Thoracic aorta endothelial cell (primary cell): Measurements from ENCODE around the gene STX5. TPM values are rescaled to one million over a fixed set of nuclear protein-coding genes. Genes with fewer than 3 reads are reported as not detected.

Experiments
- small RNA-seq: library from RNA; depleted of rRNA; stranded (forward); fragments of <200 nt; gene quantifications from one replicate; pipeline ENCODE3, GENCODE V24; 2012
- total RNA-seq: library from RNA; depleted of rRNA; stranded (reverse); fragments of >200 nt; gene quantifications from 2 replicates; pipeline ENCODE4 v1.2.3, GENCODE V29; 2012

Gene STX5
- 28.1 TPM in 2 replicates for total RNA-seq

GRCh38 chr11:62831520-62832335 lies at the start of gene STX5:
Gene STX5, minus strand, starts transcription at chr11:62832051. Its CDS starts 808 bp downstream, at chr11:62831243.

DNA sequence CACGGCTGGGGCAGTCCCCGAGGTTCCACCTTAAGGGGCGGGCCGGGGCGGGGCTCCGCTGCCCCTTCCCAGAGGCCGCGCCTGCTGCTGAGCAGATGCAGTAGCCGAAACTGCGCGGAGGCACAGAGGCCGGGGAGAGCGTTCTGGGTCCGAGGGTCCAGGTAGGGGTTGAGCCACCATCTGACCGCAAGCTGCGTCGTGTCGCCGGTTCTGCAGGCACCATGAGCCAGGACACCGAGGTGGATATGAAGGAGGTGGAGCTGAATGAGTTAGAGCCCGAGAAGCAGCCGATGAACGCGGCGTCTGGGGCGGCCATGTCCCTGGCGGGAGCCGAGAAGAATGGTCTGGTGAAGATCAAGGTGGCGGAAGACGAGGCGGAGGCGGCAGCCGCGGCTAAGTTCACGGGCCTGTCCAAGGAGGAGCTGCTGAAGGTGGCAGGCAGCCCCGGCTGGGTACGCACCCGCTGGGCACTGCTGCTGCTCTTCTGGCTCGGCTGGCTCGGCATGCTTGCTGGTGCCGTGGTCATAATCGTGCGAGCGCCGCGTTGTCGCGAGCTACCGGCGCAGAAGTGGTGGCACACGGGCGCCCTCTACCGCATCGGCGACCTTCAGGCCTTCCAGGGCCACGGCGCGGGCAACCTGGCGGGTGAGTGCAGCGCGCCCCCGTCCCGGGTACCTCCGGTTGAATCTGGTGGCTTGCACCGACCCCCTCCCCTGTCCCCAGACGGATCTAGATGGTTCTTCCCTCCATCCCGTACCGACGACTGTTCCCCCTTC lies 49.1 kb upstream of the STX5 start, which contains the start of gene SLC3A2:
Gene SLC3A2 (plus strand): TSS at position 94 of the 776 bp plus-strand sequence. CDS start 128 bp downstream, at position 222.

GRCh38 chr11:62839050-62839945 lies 7.4 kb upstream of the STX5 start, which contains the start of gene WDR74:
Gene WDR74, minus strand, starts transcription at chr11:62839590. Its CDS starts 20 bp downstream, at chr11:62839570.

DNA sequence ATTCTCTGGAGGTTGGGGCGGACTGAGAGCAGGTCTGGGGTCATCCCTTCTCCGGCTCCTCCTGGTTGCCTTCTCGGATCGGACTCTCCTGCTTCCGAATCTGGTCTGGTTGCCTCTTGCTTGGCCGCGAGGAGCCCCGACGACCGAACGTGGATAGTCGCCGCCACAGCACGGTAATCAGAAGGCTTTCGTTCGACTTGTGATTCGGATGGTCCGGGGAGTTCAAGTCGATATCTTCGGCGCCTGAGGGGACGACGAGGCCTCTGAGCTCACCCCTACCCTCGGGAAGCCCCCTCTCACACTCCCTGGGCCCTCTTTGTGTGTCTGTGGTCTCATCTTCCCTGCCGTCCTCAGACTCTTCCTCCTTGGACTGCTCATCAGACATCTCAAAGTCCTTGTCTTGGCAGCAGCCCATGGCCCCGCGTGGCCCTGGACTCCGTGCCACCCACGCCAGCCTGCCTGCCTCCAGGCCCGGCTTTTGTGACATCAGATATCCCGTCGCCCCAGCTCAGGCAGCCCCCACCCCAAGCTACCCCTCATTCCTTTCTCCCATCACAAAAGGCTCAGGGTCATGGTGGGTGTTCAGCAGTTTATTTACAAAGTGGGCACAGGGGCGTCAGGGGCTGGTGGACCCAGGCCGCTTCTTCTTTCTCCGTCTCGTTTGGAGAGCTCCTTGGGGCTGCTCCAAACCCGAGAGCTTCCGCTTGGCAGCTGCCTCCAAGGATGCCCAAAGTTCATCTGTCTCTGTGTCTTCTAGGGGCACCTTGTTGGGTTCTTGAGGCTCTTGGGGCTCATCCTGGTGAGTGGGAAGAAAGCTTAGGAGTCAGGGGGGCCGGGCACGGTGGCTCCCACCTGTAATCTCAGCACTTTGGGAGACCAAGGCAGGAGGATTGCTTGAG lies 734 bp upstream of the STX5 start, which contains the start of gene TEX54:
Gene TEX54 (minus strand): TSS at position 506 of the 899 bp plus-strand sequence.

GRCh38 chr11:62805076-62805892 lies 26.6 kb downstream of the STX5 start, which contains the start of gene NXF1:
Gene NXF1, minus strand, starts transcription at chr11:62805440. Its CDS starts 84 bp downstream, at chr11:62805356.

DNA sequence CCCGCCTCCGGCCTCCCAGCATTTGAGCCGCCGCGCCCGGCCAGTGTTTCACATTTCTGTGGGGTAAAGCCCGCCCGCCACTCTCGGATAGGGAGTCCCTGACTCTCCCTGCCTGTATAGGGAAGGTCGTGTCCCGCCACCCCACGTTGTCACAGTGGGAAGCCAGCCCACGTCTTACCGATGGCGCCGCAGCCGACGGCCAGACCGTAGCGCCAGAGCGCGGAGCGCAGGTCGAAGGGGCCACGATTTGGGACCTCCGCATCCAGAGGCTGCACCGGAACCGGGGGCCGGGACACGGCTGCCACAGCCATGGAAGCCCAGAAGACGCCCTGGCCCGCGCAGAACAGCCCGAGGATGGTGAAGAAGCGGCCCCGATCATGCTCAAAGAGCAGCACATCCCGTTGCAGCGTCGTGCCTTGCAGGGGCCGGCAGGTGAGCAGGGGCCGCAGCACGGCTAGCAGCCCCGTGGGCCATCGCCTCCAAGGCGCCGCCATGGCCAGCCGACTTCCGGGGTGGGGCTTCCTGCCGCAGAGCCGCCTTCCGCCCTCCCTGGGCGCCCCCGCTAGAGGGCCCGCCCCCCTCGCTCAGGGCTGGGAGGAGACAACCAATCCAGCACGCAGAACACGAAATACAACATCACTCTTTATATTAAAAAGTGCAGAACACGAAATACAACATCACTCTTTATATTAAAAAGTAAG lies 40.2 kb downstream of the STX5 start, which contains the start of gene TMEM223:
Gene TMEM223 (minus strand): TSS at position 506 of the 701 bp plus-strand sequence. CDS start 12 bp downstream, at position 494.

DNA sequence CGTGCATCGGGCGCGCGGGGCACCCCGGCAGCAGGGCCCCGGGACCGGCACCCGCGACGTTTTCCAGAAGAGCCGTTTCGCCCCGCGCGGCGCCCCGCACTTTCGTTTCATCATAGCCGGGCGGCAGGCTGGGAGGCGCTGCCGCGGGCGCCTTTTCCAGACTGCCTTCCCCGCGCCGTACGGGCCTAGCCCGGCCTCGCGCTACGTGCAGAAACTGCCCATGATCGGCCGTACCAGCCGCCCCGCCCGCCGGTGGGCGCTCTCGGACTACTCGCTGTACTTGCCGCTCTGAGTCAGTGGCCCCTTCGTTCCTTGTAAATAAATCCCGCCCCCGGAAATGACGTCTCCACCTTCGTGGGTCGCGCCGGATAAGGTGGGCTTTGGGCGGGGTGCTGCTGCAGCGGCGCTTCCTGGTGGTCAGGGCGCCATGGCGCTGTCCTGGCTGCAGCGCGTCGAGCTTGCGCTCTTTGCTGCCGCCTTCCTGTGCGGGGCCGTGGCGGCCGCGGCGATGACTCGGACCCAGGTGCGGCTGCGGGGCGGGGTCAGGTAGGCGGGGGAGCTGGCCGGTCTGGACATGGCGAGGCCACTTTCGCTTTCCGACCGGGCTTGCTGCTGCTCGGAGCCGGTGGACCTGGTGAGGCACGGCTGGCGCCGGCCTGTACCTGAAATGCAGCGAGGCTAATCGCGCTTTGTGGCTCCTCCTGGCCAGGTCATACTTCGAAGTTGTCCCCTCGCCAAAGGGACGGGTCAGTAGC lies 44.7 kb downstream of the STX5 start, which contains the start of gene TMEM179B:
Gene TMEM179B (plus strand): TSS at position 398 of the 755 bp plus-strand sequence. CDS start 30 bp downstream, at position 428.

GRCh38 chr11:62771144-62772021 lies 60.5 kb downstream of the STX5 start, which contains the start of gene TAF6L:
Gene TAF6L, plus strand, starts transcription at chr11:62771396. Its CDS starts 4,388 bp downstream, at chr11:62775784.

Small RNA genes lying within 50 kb of the gene (small RNA-seq; reads per million reads assigned to genes)
- gene MIR6514 (2.4 reads per million, percentile 56 among the genes with 10 or more reads in this experiment), gene RF00099 (not detected), gene RNU6-118P (not detected), gene SNORD22 (not detected), gene SNORD26 (not detected), gene SNORD27 (not detected), gene SNORD28 (not detected), gene SNORD30 (283 reads per million, percentile 99 among the genes with 10 or more reads in this experiment)

Other genes with a start within 250 kb of the STX5 start
- 8.5 and 12.6 TPM in 2 replicates for gene TUT1, start 240.5 kb downstream of the STX5 start, total RNA-seq
- gene MTA2, start 230.2 kb downstream of the STX5 start, total RNA-seq, result 195 and 203 TPM in 2 replicates
- gene EML3, start 219.3 kb downstream of the STX5 start, total RNA-seq, result 28.2 and 35.3 TPM in 2 replicates
- 3.7 and 5.1 TPM in 2 replicates for gene ROM1, start 218.8 kb downstream of the STX5 start, total RNA-seq
- 11.8 and 12.3 TPM in 2 replicates for gene B3GAT3, start 210.1 kb downstream of the STX5 start, total RNA-seq
- 219 and 230 TPM in 2 replicates for gene GANAB, start 185.4 kb downstream of the STX5 start, total RNA-seq
- 23.5 and 27.5 TPM in 2 replicates for gene INTS5, start 178.7 kb downstream of the STX5 start, total RNA-seq
- 32.7 and 44.0 TPM in 2 replicates for gene C11orf98, start 166.8 kb downstream of the STX5 start, total RNA-seq
- 7.7 and 10.6 TPM in 2 replicates for gene CSKMT, start 166.7 kb downstream of the STX5 start, total RNA-seq
- gene UQCC3, start 160.4 kb downstream of the STX5 start, total RNA-seq, result 5.8 and 5.9 TPM in 2 replicates
- 4.8 and 6.0 TPM in 2 replicates for gene LBHD1, start 159.8 kb downstream of the STX5 start, total RNA-seq
- 96.7 and 129 TPM in 2 replicates for gene UBXN1, start 153.0 kb downstream of the STX5 start, total RNA-seq
- gene LRRN4CL, start 142.5 kb downstream of the STX5 start, total RNA-seq, result not detected in 2 replicates
- 16.5 and 16.8 TPM in 2 replicates for gene BSCL2, start 124.6 kb downstream of the STX5 start, total RNA-seq
- gene GNG3, start 124.4 kb downstream of the STX5 start, total RNA-seq, result not detected in 2 replicates
- 22.6 and 24.3 TPM in 2 replicates for gene HNRNPUL2, start 104.6 kb downstream of the STX5 start, total RNA-seq
- 27.1 and 32.9 TPM in 2 replicates for gene TTC9C, start 103.6 kb downstream of the STX5 start, total RNA-seq
- 7.2 and 8.0 TPM in 2 replicates for gene ZBTB3, start 77.9 kb downstream of the STX5 start, total RNA-seq
- gene POLR2G, start 70.5 kb downstream of the STX5 start, total RNA-seq, result 44.5 and 48.2 TPM in 2 replicates
- 16.2 and 19.7 TPM in 2 replicates for gene TAF6L, start 60.7 kb downstream of the STX5 start, total RNA-seq
- gene TMEM179B, start 44.6 kb downstream of the STX5 start, total RNA-seq, result 28.4 and 31.9 TPM in 2 replicates
- gene TMEM223, start 40.0 kb downstream of the STX5 start, total RNA-seq, result 8.9 and 10.1 TPM in 2 replicates
- gene NXF1, start 26.6 kb downstream of the STX5 start, total RNA-seq, result 47.5 and 52.9 TPM in 2 replicates
- not detected in 2 replicates for gene TEX54, start 790 bp upstream of the STX5 start, total RNA-seq
- gene WDR74, start 7.5 kb upstream of the STX5 start, total RNA-seq, result 38.7 and 44.7 TPM in 2 replicates
- 128 and 158 TPM in 2 replicates for gene SLC3A2, start 48.8 kb upstream of the STX5 start, total RNA-seq
- not detected in 2 replicates for gene CHRM1, start 89.3 kb upstream of the STX5 start, total RNA-seq
- gene SLC22A6, start 152.9 kb upstream of the STX5 start, total RNA-seq, result not detected in 2 replicates
- gene SLC22A8, start 183.8 kb upstream of the STX5 start, total RNA-seq, result not detected in 2 replicates